Heart left ventricle (tissue), 16 donors: Measurements from ENCODE around the gene HOXB8. TPM values are rescaled to one million over a fixed set of nuclear protein-coding genes. Genes with fewer than 3 reads are reported as not detected.

Experiments used
- ATAC-seq, 4 donors: fragments of 200-7000 bp; cut with Tn5 transposase; one replicate each; pipeline ENCODE4 v1.9.1; 2020 to 2022; ENCODE audit warnings: moderate library complexity in 4 of 4, mild to moderate bottlenecking in 3 of 4, moderate number of reproducible peaks in 1 of 4
- DNase-seq, 5 donors: peaks; one replicate each; pipeline ENCODE4 v3.0.0-alpha.2; 2020
- H3K27ac ChIP-seq, 12 donors: fragments of 200-600 bp; sonication (generic) in 4 of 12; one replicate each; pipeline versions ENCODE4 v1.5.0 to v1.8.0; 2016 to 2022; ENCODE audit warnings: mild to moderate bottlenecking in 2 of 12
- H3K27me3 ChIP-seq, 9 donors: fragments of 200-600 bp; sonication (generic) in 2 of 9; one replicate each; pipeline versions ENCODE4 v1.5.1 to v1.8.0; 2016 to 2022; ENCODE audit warnings: mild to moderate bottlenecking in 3 of 9
- H3K36me3 ChIP-seq, 9 donors: fragments of 200-600 bp; sonication (generic) in 2 of 9; one replicate each; pipeline versions ENCODE4 v1.5.0 to v1.8.0; 2018 to 2022; ENCODE audit warnings: mild to moderate bottlenecking in 2 of 9
- H3K4me1 ChIP-seq, 12 donors: fragments of 200-600 bp; sonication (generic) in 4 of 12; one replicate each; pipeline versions ENCODE4 v1.5.0 to v1.8.0; 2016 to 2022; ENCODE audit warnings: mild to moderate bottlenecking in 3 of 12
- H3K4me3 ChIP-seq, 12 donors: fragments of 200-600 bp; sonication (generic) in 4 of 12; one replicate each; pipeline versions ENCODE4 v1.5.0 to v1.8.0; 2017 to 2022; ENCODE audit warnings: mild to moderate bottlenecking in 9 of 12, moderate library complexity in 4 of 12
- H3K9me3 ChIP-seq, 12 donors: fragments of 200-600 bp; sonication (generic) in 4 of 12; one replicate each; pipeline versions ENCODE4 v1.5.0 to v1.8.0; 2016 to 2022; ENCODE audit warnings: mild to moderate bottlenecking in 1 of 12
- CTCF ChIP-seq, 12 donors: fragments of 200-600 bp; sonication (generic) in 4 of 12; IDR thresholded peaks; one replicate each; pipeline versions ENCODE4 v1.5.0 to v1.8.0; 2018 to 2022; ENCODE audit warnings: antibody characterized with exemption in 12 of 12, mild to moderate bottlenecking in 5 of 12
- POLR2A ChIP-seq, 2 donors: fragments of 450-650 bp; IDR thresholded peaks; one replicate each; pipeline ENCODE4 v1.6.1; 2017; ENCODE audit warnings: antibody characterized with exemption in 2 of 2, mild to moderate bottlenecking in 2 of 2, moderate library complexity in 2 of 2
- WGBS, 4 donors: extraction: QIAGEN DNeasy Blood & Tissue Kit in 2 of 4; methylation state at CpG; one replicate each; pipeline versions ENCODE4 v1.1.5 to v1.1.7; 2013 to 2018; 5-methylcytosine and 5-hydroxymethylcytosine counted together
- intact Hi-C, 10 donors: fragments of 100-400 bp; cut with DNase I; formaldehyde crosslinking; loops; one replicate each; pipeline versions ENCODE4 v1.11.1 to v1.14.2; 2022
- polyA plus RNA-seq, 2 donors: library from polyadenylated mRNA; stranded (reverse); fragments of 200-250 nt; gene quantifications; one replicate each; pipeline ENCODE4 v1.2.3, GENCODE V29; 2013
- total RNA-seq, 9 donors: library from RNA; depleted of rRNA in 2 of 9; stranded (reverse); fragments of >200 nt in 2 of 9; fragmentation: NEBNext Ultra II Directional in 3 of 9; extraction: Animal tissue kit (Norgen Biotek cat#: 25700) in 3 of 9; gene quantifications; one replicate each; pipeline versions ENCODE4 v1.1.0 to v1.2.4, GENCODE V29; 2016 to 2023
- donor health status: ischemic (EF 13 %, LVEDD 7.1; RV severe dilation, severe dysfunction).
- donor health status: healthy with polysubstance abuse.
- donor health status: DM: no; HTN: yes; CAD: no.
- donor health status: DM: no; HTN: no; CAD: no.
- donor health status: ischemic (EF 25% LVEDD 6.9; RV normal size, moderate dysfunction).
- donor health status: ischemic (EF 25% LVEDD 5.7; RV mildly dilated, moderate dysfunction).
- donor health status: healthy.
- donor health status: DM: yes; HTN: yes; CAD: no.
- donor health status: ischemic (EF 35%, LVEDD 5.7; RV mildly dilated, moderate dysfunction).
- donor health status: nonischemic (EF 11% LVEDD 7.7; RV severe dilation, severe dysfunction).
- donor health status: DM: yes; HTN: yes; CAD: no.
- donor health status: PGD.
- donor health status: ischemic (EF 29% LVEDD 5.4; RV normal size, mild dysfunction).
- donor health status: nonischemic (EF 23%, LVEDD 6.1; RV moderate dilation, normal function).

HOXB8 gene
- total and polyA plus RNA-seq, 11 donors: not detected

DNA sequence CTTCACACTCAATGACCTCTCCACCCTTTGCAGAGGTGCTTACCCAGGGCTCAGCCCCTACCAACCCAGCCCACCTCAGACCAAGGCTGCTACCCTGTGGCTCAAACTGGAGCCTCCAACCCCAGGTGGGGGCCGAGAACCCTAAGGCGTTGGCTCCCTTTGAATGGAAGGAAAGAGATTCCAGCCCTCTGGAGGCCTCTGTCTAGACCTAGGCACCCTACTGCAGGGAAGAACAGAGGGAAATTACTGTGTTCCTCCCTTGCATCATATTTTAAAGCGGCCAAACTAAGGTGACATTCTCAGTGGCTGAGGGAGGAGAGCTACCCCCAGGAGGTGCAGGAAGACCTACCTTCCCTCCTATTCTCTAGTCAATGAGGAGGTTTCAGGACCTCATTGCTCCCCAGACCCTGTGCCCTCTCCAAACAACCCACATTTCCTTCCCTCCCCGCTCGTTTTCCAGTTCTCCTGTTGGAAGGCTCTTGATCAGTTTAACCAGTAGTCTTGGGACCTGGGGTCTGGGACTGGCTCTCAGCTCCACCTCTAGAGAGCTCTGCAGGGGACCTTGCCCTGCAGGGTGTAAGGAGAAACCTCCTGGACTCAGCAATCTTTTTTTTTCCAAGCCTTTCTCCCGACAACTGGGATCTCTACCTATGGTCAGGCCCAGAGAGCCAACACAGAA lies 5.5 kb upstream of the HOXB8 start:
- DNase-seq: no peak
- no peaks in the 10 kb centered on the region for H3K9me3 ChIP-seq
- peaks cover 79 to 100% (median 99%) of the 10 kb centered on the region in 9 donors for H3K27me3 ChIP-seq
- H3K27ac ChIP-seq: no peak overlapping the region
- H3K36me3 ChIP-seq: no peaks in the 10 kb centered on the region
- no peak overlapping the region for H3K4me3 ChIP-seq
- ATAC-seq: no peak
- peaks cover 0 to 23% (median 9%) of the 10 kb centered on the region in 12 donors for H3K4me1 ChIP-seq
- TF ChIP-seq CTCF (IDR thresholded peaks at IDR 0.05) (no peak), POLR2A (IDR thresholded peaks at IDR 0.05) (no peak)
- intact Hi-C loops: loop anchor here in 2 of 10 donors (5.0 to 10.0 kb wide), 2 partner anchors 268 to 456 kb away; no protein-coding TSS in a partner anchor
- WGBS, 4 donors: 19 to 29% (median 24%) methylated on average over 5 to 6 of the region's 6 CpGs

DNA sequence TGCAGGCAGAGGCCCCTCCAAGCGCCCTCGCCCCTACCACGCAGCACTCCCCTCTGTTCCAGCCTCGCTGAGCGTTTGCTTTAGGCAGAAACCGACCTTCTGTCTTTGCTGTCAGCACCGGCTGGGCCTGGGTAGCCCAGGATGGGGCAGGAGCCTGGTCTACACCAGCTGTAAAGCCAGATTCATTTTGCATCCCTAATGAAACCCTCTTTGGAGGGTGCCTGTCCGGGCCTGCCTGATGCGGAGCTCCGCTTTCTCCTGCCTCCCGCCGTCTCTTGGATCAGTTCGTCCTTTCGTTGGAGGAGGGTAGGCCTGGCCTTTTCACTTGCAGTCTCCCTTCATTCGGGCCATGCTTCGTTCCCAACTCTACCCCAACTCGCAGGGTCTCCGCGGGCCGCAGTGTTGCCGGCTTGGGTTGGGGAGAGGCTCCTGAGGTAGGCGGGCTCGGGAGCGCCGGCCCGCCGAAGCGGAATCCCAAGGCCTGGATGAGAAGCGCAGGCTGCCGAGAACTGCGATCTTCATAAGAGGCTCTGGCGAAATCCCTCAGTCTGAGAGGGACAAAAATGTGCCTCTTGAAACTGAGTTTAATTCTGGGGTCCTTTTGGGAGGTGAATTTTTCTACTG lies 4.8 kb upstream of the HOXB8 start:
- ATAC-seq: no peak
- peaks cover 80 to 100% (median 98%) of the 10 kb centered on the region in 9 donors for H3K27me3 ChIP-seq

GRCh38 chr17:48618256-48618896 lies 3.3 kb upstream of the HOXB8 start:
- DNase-seq: peak; percentile 80 to 91 (median 85)
- intact Hi-C loops: loop anchor here (1.0 to 10.0 kb wide), 12 partner anchors 281 to 594 kb away; no protein-coding TSS in a partner anchor
- TF ChIP-seq CTCF (IDR thresholded peaks at IDR 0.05) (peak; percentile 95 to 99 (median 98)), POLR2A (IDR thresholded peaks at IDR 0.05) (no peak)
- no peak overlapping the region for H3K27ac ChIP-seq
- H3K4me1 ChIP-seq: peaks cover 0 to 22% (median 2%) of the 10 kb centered on the region in 12 donors
- H3K36me3 ChIP-seq: no peaks in the 10 kb centered on the region
- peak; percentile 69 to 92 (median 89) for ATAC-seq
- H3K9me3 ChIP-seq: no peaks in the 10 kb centered on the region
- peaks cover 86 to 100% (median 98%) of the 10 kb centered on the region in 9 donors for H3K27me3 ChIP-seq
- WGBS, 4 donors: 3 to 6% (median 4%) methylated on average over 25 of the region's 25 CpGs
- no peak overlapping the region for H3K4me3 ChIP-seq

More for the DNA sequence above, 4.8 kb upstream of the HOXB8 start:
- no peak for DNase-seq
- H3K9me3 ChIP-seq: no peaks in the 10 kb centered on the region
- 14 to 19% (median 15%) methylated on average over 21 to 32 of the region's 32 CpGs for WGBS, 4 donors
- TF ChIP-seq CTCF (IDR thresholded peaks at IDR 0.05) (no peak), POLR2A (IDR thresholded peaks at IDR 0.05) (no peak)
- no peaks in the 10 kb centered on the region for H3K36me3 ChIP-seq
- intact Hi-C loops: loop anchor here (2.0 to 10.0 kb wide), 11 partner anchors 268 to 595 kb away; no protein-coding TSS in a partner anchor
- H3K4me1 ChIP-seq: peaks cover 0 to 16% (median 2%) of the 10 kb centered on the region in 12 donors
- no peak overlapping the region for H3K27ac ChIP-seq
- H3K4me3 ChIP-seq: no peak overlapping the region
